ENCODE data around the gene DNAJA3. TPM values are rescaled to one million over a fixed set of nuclear protein-coding genes. Genes with fewer than 3 reads are reported as not detected.

Gene DNAJA3
- total and polyA plus RNA-seq, 2 donors (not counting 3 experiments of a cell fraction or from before 2014, with no cell fraction given): 33.4 to 45.4 TPM

DNA sequence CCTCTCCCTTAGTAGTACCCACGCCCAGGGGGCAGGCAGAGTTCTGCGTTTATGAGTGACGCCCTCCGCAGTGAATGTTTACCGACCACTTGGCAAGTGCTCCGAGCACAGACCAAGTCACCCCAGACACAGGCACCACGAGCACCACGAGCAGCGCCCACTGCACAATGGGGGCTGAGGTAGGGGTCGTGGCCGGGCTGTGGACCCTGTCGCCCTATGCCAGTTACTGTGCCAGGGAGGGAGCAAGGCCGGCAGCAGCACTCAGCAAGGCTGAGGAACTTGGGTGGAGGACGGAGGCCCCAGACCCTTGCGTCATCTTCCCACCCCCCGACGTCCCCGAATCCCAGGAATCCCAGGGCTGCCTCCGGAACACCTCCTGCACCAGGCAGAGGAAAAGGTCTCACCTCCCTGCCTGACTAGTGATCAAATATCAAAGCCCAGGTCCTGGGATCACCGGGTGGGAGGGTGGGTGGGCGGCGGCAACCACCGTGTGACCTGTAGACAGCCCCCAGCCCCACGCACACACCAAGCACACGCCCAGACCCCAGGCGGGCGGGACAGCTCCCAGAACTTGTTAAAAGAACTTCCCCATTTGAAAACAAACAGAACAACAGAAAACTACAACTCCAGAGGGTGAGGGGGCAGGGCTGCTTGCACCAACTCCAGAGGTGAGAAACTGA lies 48.6 kb upstream of the DNAJA3 start:
- H3K9me1 ChIP-seq (replicated peaks; ENCODE audit: control insufficient read depth, extremely low read depth, insufficient read depth, low read length): no peaks in the 10 kb centered on the region
- TF ChIP-seq POLR2A (IDR thresholded peaks at IDR 0.05; ENCODE audit: low read depth, low read length) (no peak), MYC (IDR thresholded peaks at IDR 0.05; ENCODE audit: low read depth, low read length) (no peak), FOS (IDR thresholded peaks at IDR 0.05; ENCODE audit: borderline replicate concordance, insufficient read depth, low read length) (no peak), JUN (IDR thresholded peaks at IDR 0.05; ENCODE audit: borderline replicate concordance, insufficient read depth, insufficient read length, low read depth) (no peak), CTCF (IDR thresholded peaks at IDR 0.05; ENCODE audit: extremely low read depth in 1 of 2, insufficient read depth in 1 of 2, low read depth in 1 of 2, low read length in 2 of 2) (no peak), EZH2 (IDR thresholded peaks at IDR 0.05; ENCODE audit: borderline replicate concordance, low read depth, low read length, severe bottlenecking) (no peak), GATA2 (IDR thresholded peaks at IDR 0.05; ENCODE audit: insufficient read depth, insufficient read length, low read depth, low read length) (no peak), POLR2AphosphoS5 (IDR thresholded peaks at IDR 0.05; ENCODE audit: insufficient read depth, low read depth, low read length) (no peak)
- TF ChIP-seq, protein P1, sequence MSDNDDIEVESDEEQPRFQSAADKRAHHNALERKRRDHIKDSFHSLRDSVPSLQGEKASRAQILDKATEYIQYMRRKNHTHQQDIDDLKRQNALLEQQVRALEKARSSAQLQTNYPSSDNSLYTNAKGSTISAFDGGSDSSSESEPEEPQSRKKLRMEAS (IDR thresholded peaks at IDR 0.05; ENCODE audit: insufficient read depth, insufficient read length): no peak
- dilution Hi-C loops (cut with MboI; ENCODE audit: extremely low pct_ligation_motif_present, low sequenced_read_pairs) (no loop called here), intact Hi-C loops (cut with micrococcal nuclease) (no loop called here)
- H3K27ac ChIP-seq (ENCODE audit: insufficient read depth, low read depth, low read length): no peak overlapping the region
- no peaks in the 10 kb centered on the region for H3K79me2 ChIP-seq (ENCODE audit: control insufficient read depth, insufficient read depth, low read length)
- no peaks in the 10 kb centered on the region for H4K20me1 ChIP-seq (replicated peaks; ENCODE audit: control insufficient read depth, extremely low read depth, insufficient read depth, low read length)
- no peak for FAIRE-seq
- H3K4me3 ChIP-seq (replicated peaks in 1 of 3; ENCODE audit: insufficient read depth in 1 of 3, low read depth in 1 of 3, low read length in 3 of 3): no peak overlapping the region
- no peak overlapping the region for H2AFZ ChIP-seq (ENCODE audit: low read depth, low read length)
- no peaks in the 10 kb centered on the region for H3K27me3 ChIP-seq (ENCODE audit: control insufficient read depth in 2 of 2, insufficient read depth in 2 of 2, low read length in 2 of 2)
- ChIA-PET CTCF (interaction anchor here (1.1 to 2.6 kb wide), 5 partner anchors 8 to 86 kb away, joined by 3 to 17 read pairs (median 4); no protein-coding TSS in a partner anchor), POLR2A (no interaction called here)
- no peaks in the 10 kb centered on the region for H3K36me3 ChIP-seq (ENCODE audit: control insufficient read depth in 2 of 2, extremely low read depth in 1 of 2, insufficient read depth in 2 of 2, low read length in 2 of 2)
- H3K4me2 ChIP-seq (ENCODE audit: insufficient read depth, low read length): no peak overlapping the region
- BruUV-seq (replicated peaks): no TSS peak
- H3K9ac ChIP-seq (replicated peaks; ENCODE audit: extremely low read depth, insufficient read depth, low read length): no peak overlapping the region
- no peaks in the 10 kb centered on the region for H3K9me3 ChIP-seq (replicated peaks; ENCODE audit: control insufficient read depth, insufficient read depth, low read length)
- no peak for DNase-seq (ENCODE audit: low read depth, low spot score)
- peaks cover 5% of the 10 kb centered on the region for H3K4me1 ChIP-seq (ENCODE audit: control insufficient read depth, extremely low read depth, insufficient read depth, low read length)

All from endothelial cell of umbilical vein (primary cell).